Medulla oblongata (tissue), 1 donor: ENCODE data around the gene MT2A.
"Not testable (repeated sequence)": the region's sequence is repeated elsewhere in the genome, so short reads cannot be mapped to it uniquely, and the experiment has no call there.

ENCODE experiments used
- DNase-seq: peaks from one replicate; pipeline ENCODE4 v3.0.0-alpha.2; 2015; ENCODE audit errors: extremely low spot score

MT2A gene

GRCh38 chr16:56620339-56620897, 12.0 kb downstream of the MT2A start:
- no peak for DNase-seq

GRCh38 chr16:56621665-56622445, 13.5 kb downstream of the MT2A start:
- DNase-seq: not testable (repeated sequence)

GRCh38 chr16:56623184-56623583, 14.8 kb downstream of the MT2A start:
- DNase-seq: not testable (repeated sequence)

- no peak for DNase-seq
Measured at GRCh38 chr16:56623637-56624036, 15.3 kb downstream of the MT2A start.

GRCh38 chr16:56625140-56625942, 17.0 kb downstream of the MT2A start, which contains the start of gene MT1E:
Gene MT1E, plus strand, starts transcription at chr16:56625781. Its CDS starts 71 bp downstream, at chr16:56625852.
- DNase-seq: peak; percentile 68

- peak; percentile 42 for DNase-seq
Measured at GRCh38 chr16:56625943-56626654, 17.7 kb downstream of the MT2A start.

GRCh38 chr16:56626685-56627084, 18.3 kb downstream of the MT2A start:
- DNase-seq: no peak

GRCh38 chr16:56628486-56629350, 20.3 kb downstream of the MT2A start:
- no peak for DNase-seq

GRCh38 chr16:56629531-56629930, 21.1 kb downstream of the MT2A start:
- DNase-seq: no peak

- no peak for DNase-seq
Measured at GRCh38 chr16:56630134-56630533, 21.8 kb downstream of the MT2A start.

- no peak for DNase-seq
Measured at GRCh38 chr16:56631197-56631596, 22.8 kb downstream of the MT2A start.

GRCh38 chr16:56631832-56632155, 23.4 kb downstream of the MT2A start:
- DNase-seq: no peak

- peak; percentile 40 for DNase-seq
Measured at GRCh38 chr16:56632156-56632847, 23.9 kb downstream of the MT2A start, which contains the start of gene MT1M. Gene MT1M, plus strand, starts transcription at chr16:56632659. Its CDS starts 73 bp downstream, at chr16:56632732.

- DNase-seq: no peak
Measured at GRCh38 chr16:56632848-56633365, 24.5 kb downstream of the MT2A start.

GRCh38 chr16:56633535-56633934, 25.2 kb downstream of the MT2A start:
- no peak for DNase-seq

GRCh38 chr16:56634715-56635440, 26.5 kb downstream of the MT2A start:
- no peak for DNase-seq

- no peak for DNase-seq
Measured at GRCh38 chr16:56635441-56635967, 27.1 kb downstream of the MT2A start.

GRCh38 chr16:56636616-56637413, 28.4 kb downstream of the MT2A start:
- DNase-seq: no peak
